T-helper 2 cell treated with Interferon-gamma antibody and Interleukin-4, amounts not matched to agents 5 μg/mL and 100 μg/mL, for 36 hours (primary cell): ENCODE measurements around the gene CA14.

ENCODE experiments used
- DNase-seq: peaks from one replicate; pipeline ENCODE4 v3.0.0; 2021; ENCODE audit warnings: low spot score
- H3K27ac Mint-ChIP-seq: one replicate; pipeline ENCODE4 v1.8.0; 2021; ENCODE audit warnings: mild to moderate bottlenecking, mixed read lengths
- H3K27me3 Mint-ChIP-seq: one replicate; pipeline ENCODE4 v1.8.0; 2021; ENCODE audit warnings: low read depth, mixed read lengths
- H3K36me3 Mint-ChIP-seq: one replicate; pipeline ENCODE4 v1.8.0; 2021; ENCODE audit warnings: low read depth, mixed read lengths
- H3K4me1 Mint-ChIP-seq: one replicate; pipeline ENCODE4 v1.8.0; 2021; ENCODE audit warnings: low read depth, mixed read lengths
- H3K4me3 Mint-ChIP-seq: one replicate; pipeline ENCODE4 v1.8.0; 2022; ENCODE audit warnings: mild to moderate bottlenecking, moderate library complexity, mixed read lengths
- H3K9me3 Mint-ChIP-seq: one replicate; pipeline ENCODE4 v1.8.0; 2021; ENCODE audit warnings: mixed read lengths

The CA14 gene

DNA sequence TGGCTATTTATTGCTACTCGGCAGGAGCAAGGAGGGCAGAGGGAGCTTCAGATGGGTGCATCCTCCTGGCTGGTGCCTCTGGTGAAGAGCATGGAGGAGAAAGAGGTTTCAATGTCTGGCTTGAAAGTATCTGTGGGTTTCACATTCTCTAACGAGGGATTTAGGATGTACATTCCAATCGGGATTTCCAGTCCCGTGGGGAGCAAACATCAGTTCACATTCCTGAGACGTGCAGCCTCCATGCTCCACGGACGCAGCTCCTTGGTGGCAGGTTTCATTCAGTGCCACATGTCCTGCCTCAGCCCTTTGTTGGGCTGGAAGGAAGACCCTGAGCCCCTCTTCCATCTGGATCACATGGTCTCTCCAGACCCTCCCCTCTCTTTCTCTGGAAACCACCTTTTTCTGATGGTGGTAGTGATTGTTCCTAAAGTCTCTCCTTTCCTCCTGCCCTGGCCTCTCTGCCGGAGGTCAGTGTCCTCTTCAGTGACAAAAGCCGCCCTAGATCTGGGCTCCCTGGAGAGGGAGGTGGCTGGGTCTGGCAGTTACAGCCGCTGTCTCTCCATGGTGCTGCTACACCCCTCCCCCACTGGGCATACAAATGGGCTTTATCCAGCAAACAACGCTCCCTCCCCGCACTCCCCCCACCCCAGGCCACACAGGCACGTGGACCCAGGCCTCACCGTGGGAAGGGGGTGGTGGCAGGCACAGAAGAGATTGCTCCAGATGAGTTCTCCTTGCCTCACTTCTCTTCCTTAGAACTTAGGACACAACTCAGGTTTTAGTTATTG is 826 bp upstream of the CA14 start:
- H3K36me3 Mint-ChIP-seq, result no peaks in the 10 kb centered on the region
- peaks cover 16% of the 10 kb centered on the region for H3K4me1 Mint-ChIP-seq
- H3K27me3 Mint-ChIP-seq, result peaks cover 55% of the 10 kb centered on the region
- no peak for DNase-seq
- no peaks in the 10 kb centered on the region for H3K9me3 Mint-ChIP-seq
- no peak overlapping the region for H3K27ac Mint-ChIP-seq
- H3K4me3 Mint-ChIP-seq, result no peak overlapping the region

DNA sequence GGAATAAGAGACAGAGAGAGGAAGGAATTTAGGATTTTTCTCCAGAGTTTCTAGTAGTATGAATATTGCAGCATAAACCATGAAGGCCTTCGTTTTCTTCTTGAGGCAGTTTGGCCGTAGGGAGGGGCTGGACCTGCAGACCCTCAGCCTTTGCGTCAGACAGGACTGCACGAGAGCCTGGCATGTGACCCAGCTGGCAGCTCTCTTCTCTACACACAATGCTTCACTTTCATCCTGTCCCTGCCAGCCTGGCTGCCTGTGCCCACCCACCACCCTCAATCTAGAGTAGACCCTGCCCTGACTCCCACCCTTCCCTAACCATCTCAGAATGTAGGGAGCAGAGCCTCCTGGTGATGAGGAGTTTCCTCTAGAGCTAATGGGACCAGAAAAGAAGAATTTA is 1.6 kb downstream of the CA14 start:
- Mint-ChIP-seq H3K36me3 (no peaks in the 10 kb centered on the region), H3K4me3 (no peak overlapping the region), H3K27me3 (peaks cover 50% of the 10 kb centered on the region), H3K27ac (no peak overlapping the region), H3K9me3 (no peaks in the 10 kb centered on the region), H3K4me1 (peaks cover 16% of the 10 kb centered on the region)
- no peak for DNase-seq

DNA sequence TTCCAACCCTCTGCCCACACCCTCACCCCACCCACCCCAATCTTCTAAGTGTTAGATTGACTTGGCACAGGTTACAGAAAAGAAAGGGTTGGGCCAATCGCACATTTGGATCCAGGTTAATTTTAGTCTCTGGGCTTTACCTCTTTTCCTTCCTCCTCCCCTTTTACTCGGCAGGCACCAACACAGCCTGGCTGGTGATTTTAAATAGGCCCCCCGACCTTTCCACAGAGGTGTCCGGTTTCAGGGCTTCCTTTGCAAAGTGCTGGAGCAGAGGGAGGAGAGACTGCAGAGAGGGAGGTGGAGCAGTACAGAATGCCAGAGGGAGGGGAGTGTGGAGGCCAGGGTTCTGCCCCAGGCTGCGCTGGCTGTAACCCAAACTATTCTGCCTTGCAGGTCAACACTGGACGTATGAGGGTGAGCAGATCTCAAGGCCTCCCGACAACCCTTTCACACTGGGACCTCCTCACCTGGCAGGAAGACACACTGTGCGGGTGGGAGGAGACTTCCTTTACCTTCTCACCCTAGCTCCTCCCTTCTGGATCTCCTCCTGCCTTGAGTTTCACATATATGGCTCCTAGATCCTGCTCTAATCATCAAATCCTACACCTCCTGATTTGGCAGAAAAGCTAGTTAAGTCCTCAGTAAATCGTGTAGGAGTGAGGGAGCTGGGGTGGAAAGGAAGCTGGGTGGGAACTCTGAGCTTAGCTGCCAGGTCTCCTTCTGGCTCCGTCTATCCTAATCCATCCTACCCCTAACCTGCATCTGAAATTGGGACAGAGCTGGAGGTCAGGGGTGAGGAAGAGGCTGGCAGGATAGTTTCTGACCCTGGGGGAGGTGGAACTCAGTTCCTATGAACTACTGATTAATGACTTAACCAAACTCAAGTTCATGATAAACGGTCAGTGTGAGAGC is 2.4 kb downstream of the CA14 start:
- H3K4me1 Mint-ChIP-seq, result peaks cover 16% of the 10 kb centered on the region
- H3K27me3 Mint-ChIP-seq, result peaks cover 50% of the 10 kb centered on the region
- no peaks in the 10 kb centered on the region for H3K9me3 Mint-ChIP-seq
- H3K27ac Mint-ChIP-seq, result no peak overlapping the region
- DNase-seq, result no peak
- no peak overlapping the region for H3K4me3 Mint-ChIP-seq
- peaks cover 5% of the 10 kb centered on the region for H3K36me3 Mint-ChIP-seq

DNA sequence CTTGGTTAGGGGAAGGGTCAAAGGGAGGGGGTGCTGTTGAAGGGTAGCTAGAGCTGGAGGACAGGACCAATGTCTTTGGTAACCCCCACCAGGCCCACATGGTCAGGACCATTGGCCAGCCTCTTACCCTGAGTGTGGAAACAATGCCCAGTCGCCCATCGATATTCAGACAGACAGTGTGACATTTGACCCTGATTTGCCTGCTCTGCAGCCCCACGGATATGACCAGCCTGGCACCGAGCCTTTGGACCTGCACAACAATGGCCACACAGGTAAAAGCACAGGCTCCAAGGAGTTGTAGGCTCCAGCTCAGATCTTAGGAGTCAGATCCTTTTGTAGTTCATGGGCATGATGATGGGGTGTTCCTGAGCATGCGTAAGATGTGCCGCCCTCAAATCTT is 3.8 kb downstream of the CA14 start:
- peaks cover 45% of the 10 kb centered on the region for H3K27me3 Mint-ChIP-seq
- DNase-seq, result no peak
- H3K4me1 Mint-ChIP-seq, result peaks cover 6% of the 10 kb centered on the region
- H3K36me3 Mint-ChIP-seq, result peaks cover 16% of the 10 kb centered on the region
- H3K4me3 Mint-ChIP-seq, result no peak overlapping the region
- no peaks in the 10 kb centered on the region for H3K9me3 Mint-ChIP-seq
- no peak overlapping the region for H3K27ac Mint-ChIP-seq

DNA sequence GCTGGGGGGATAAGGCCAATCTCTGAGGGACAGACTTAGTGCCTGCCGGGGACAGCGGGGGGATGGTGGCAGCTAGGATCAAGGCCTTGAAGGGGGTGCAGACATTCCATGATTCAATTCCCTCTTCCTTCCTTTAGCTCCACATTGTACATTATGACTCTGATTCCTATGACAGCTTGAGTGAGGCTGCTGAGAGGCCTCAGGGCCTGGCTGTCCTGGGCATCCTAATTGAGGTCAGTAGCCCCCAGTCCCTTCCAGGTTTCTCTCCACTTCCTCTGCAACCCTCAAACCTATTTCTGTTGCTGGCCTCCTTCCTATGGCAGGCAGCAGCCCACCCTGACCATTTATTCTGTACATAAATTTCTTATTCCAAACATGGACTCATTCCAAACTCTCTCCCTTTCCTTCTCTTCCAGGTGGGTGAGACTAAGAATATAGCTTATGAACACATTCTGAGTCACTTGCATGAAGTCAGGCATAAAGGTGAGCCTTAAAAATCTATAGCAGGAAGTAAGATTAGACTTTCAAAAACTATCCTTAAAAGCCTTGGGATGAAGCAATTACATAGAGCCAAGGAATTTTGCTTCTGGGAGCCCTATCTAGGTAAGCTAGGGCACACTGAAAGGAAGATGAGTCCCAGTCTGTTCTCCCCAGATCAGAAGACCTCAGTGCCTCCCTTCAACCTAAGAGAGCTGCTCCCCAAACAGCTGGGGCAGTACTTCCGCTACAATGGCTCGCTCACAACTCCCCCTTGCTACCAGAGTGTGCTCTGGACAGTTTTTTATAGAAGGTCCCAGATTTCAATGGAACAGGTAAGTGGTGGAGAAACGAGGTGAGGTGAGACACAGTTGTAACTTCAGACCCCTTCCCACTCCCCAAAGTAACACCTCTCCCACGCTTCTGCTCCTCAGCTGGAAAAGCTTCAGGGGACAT is 5.1 kb downstream of the CA14 start:
- H3K27ac Mint-ChIP-seq, result no peak overlapping the region
- peaks cover 29% of the 10 kb centered on the region for H3K36me3 Mint-ChIP-seq
- peaks cover 32% of the 10 kb centered on the region for H3K27me3 Mint-ChIP-seq
- H3K9me3 Mint-ChIP-seq, result no peaks in the 10 kb centered on the region
- no peak for DNase-seq
- H3K4me3 Mint-ChIP-seq, result no peak overlapping the region
- H3K4me1 Mint-ChIP-seq, result peaks cover 9% of the 10 kb centered on the region

DNA sequence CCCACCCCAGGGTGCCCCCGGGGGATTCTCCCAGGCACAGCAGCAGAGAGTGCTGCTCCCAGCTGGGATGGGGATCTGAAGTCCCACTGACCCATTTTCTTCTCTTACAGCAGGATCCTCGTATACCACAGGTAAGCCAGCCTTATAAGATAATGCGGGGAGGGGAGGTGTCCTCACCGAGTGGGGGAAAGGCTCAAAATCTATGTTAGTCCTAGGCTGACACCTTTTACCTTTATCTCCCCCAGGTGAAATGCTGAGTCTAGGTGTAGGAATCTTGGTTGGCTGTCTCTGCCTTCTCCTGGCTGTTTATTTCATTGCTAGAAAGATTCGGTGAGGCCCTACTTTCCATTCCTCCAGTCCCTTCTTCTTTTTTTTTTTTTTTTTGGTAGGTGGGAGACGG is 6.0 kb downstream of the CA14 start:
- H3K27ac Mint-ChIP-seq, result no peak overlapping the region
- H3K4me1 Mint-ChIP-seq, result peaks cover 12% of the 10 kb centered on the region
- peaks cover 34% of the 10 kb centered on the region for H3K36me3 Mint-ChIP-seq
- H3K9me3 Mint-ChIP-seq, result no peaks in the 10 kb centered on the region
- DNase-seq, result no peak
- no peak overlapping the region for H3K4me3 Mint-ChIP-seq
- H3K27me3 Mint-ChIP-seq, result peaks cover 23% of the 10 kb centered on the region

DNA sequence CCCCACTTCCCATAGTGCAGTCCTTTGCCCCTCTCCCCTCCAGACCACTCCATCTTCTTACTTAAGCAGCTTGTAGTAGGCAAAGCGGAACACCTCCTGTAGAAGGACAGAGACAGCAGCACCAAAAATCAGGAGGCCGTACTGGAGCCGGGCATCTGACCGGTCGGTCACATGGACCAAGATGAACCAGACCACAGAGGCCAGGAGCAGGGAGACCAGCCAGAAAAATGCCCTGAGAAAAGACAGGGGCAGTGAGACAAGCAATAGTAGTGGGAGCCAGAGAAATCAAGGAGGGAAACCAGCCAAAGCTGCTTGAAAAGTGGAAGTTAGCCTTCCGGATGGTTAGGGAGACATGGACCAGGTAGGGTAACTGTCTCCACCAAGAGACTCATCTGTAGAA is 10.3 kb downstream of the CA14 start:
- peak overlapping the region; percentile 95 for H3K27ac Mint-ChIP-seq
- H3K4me1 Mint-ChIP-seq, result peaks cover 16% of the 10 kb centered on the region
- H3K9me3 Mint-ChIP-seq, result no peaks in the 10 kb centered on the region
- no peak for DNase-seq
- peaks cover 36% of the 10 kb centered on the region for H3K36me3 Mint-ChIP-seq
- H3K27me3 Mint-ChIP-seq, result peaks cover 2% of the 10 kb centered on the region
- peak overlapping the region; percentile 90 for H3K4me3 Mint-ChIP-seq

DNA sequence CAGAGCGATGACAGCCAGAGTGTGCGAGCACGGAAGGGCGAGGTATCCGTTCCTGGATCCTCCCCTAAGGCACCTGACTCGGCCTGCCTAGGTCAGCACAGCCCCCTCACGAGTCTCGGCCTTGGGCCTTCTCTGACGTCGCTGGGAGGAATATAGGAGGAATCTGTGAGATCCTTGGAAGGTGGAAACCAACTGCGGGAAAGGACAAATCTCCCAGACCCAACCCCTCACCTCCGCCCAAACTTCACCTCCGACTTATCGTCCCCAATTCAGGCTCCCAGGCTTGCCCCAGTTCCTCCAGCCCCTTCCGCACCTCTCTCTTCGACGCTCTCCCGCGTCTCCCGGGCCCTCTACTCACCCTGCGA is 10.7 kb downstream of the CA14 start:
- peak; percentile 25 for DNase-seq
- H3K27ac Mint-ChIP-seq, result peak overlapping the region; percentile 95
- peaks cover 2% of the 10 kb centered on the region for H3K27me3 Mint-ChIP-seq
- peaks cover 36% of the 10 kb centered on the region for H3K36me3 Mint-ChIP-seq
- peak overlapping the region; percentile 90 for H3K4me3 Mint-ChIP-seq
- peaks cover 16% of the 10 kb centered on the region for H3K4me1 Mint-ChIP-seq
- no peaks in the 10 kb centered on the region for H3K9me3 Mint-ChIP-seq

DNA sequence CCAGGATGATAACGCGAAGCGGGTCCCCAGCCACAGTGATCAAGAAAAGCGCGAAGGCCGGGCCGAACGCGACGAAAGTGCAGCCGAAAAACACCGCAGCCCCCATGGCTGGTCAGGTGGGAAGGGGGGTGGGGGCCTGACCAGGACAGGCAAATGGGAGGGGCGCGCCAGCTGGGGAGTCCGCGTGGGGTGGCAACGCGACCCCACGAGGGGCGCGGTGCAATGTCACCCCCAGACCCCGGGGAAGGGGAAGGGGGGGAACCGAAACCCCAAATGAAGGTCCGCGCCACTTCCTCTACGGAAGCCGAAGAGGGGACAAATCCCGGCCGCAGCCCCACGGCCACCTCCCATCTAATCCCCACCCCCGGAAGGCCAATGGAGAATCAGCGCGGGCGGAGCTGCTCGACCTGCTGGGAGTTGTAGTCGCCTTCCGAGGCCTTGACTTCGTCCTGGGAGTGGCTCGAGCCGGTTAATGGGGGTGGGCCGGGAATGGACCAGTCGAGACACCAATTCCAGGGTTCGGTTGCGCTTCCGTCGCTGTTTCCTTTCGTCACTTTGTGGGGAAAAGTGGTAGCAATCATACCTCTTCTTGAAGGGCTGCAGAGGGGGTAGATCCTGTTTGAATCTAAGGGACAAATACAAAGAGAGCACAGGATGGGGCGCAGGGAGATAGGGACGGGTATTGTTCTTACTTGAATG is 11.3 kb downstream of the CA14 start, which contains the start of gene APH1A:
Gene APH1A (minus strand): TSS at position 312 of the 699 bp plus-strand sequence. CDS start 206 bp downstream, at position 106.
- peaks cover 2% of the 10 kb centered on the region for H3K27me3 Mint-ChIP-seq
- H3K36me3 Mint-ChIP-seq, result peaks cover 38% of the 10 kb centered on the region
- DNase-seq, result peak; percentile 94
- peaks cover 16% of the 10 kb centered on the region for H3K4me1 Mint-ChIP-seq
- H3K9me3 Mint-ChIP-seq, result no peaks in the 10 kb centered on the region
- H3K4me3 Mint-ChIP-seq, result peak within 1 kb of the TSS; percentile 90
- H3K27ac Mint-ChIP-seq, result peak within 1 kb of the TSS; percentile 95

DNA sequence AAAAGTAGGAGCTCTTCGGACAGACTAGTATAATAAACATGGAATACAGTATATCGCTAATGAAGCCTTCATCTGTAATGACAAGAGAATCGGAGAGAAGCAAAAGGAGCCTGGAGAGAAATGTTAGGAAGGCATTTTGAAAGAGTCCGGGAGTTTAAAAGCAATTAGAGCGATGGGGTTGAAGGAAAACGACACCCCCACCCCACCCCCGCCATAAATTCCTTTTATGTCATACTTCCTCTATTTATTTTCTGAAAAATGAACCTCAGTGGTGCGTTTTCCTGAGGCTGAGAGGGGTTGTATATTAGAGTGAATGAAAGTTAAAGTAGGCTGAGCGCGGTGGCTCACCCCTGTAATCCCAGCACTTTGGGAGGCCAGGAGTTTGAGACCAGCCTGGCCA is 11.9 kb downstream of the CA14 start:
- Mint-ChIP-seq H3K9me3 (no peaks in the 10 kb centered on the region), H3K27ac (peak overlapping the region; percentile 95), H3K36me3 (peaks cover 37% of the 10 kb centered on the region), H3K4me3 (peak overlapping the region; percentile 90), H3K4me1 (peaks cover 16% of the 10 kb centered on the region), H3K27me3 (peaks cover 2% of the 10 kb centered on the region)
- DNase-seq, result no peak

DNA sequence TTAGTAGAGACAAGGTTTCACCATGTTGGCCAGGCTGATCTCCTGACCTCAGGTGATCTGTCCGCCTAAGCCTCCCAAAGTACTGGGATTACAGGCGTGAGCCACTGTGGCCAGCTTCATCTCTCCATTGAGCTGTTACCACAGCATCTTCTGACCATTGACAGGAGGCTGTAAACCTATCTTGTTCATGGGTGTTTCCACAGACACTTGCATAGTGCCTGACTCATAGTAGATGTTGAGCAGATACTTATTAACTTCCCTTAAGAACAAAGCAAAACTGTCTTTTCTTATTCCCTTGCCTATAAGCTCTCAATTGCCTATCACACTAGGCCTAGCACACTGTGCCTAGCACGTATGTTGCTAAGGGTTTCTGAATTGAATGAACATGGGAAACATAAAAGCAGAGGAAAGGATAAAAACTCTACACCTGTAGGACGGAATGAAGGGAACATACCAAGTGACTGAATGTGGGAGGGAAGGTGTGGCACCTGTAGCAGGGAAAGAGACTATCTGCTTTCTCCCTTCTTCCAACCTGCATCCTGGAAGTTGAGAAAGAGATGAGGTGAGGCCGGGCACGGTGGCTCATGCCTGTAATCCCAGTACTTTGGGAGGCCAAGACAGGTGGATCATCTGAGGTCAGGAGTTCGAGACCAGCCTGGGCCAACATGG is 13.9 kb downstream of the CA14 start:
- no peak overlapping the region for H3K4me3 Mint-ChIP-seq

DNA sequence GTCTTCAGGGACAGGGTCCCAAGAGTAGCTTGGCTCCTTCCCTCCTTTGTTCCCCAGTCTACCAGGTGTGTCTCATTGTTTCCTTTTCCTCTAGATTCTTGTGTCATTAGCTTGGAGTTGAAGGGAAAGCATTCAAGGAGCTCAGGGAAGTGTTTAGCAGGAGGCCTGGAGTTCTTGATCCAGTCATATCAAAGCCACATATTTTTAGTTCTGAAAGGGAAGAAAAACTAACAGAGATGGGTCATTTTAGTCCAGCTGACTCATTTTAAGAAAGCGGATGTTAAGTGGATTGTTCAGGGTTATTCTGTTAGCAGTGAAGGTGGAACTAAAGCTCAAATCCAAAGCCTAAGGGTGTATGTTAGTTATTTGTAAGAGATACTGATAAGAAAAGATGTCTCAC is 15.7 kb downstream of the CA14 start:
- Mint-ChIP-seq H3K36me3 (peaks cover 8% of the 10 kb centered on the region), H3K27ac (no peak overlapping the region), H3K4me1 (peaks cover 5% of the 10 kb centered on the region), H3K9me3 (no peaks in the 10 kb centered on the region), H3K27me3 (peaks cover 2% of the 10 kb centered on the region), H3K4me3 (no peak overlapping the region)
- DNase-seq, result no peak

More for the DNA sequence above, 13.9 kb downstream of the CA14 start:
- Mint-ChIP-seq H3K9me3 (no peaks in the 10 kb centered on the region), H3K27ac (no peak overlapping the region), H3K36me3 (peaks cover 22% of the 10 kb centered on the region), H3K4me1 (peaks cover 16% of the 10 kb centered on the region), H3K27me3 (peaks cover 2% of the 10 kb centered on the region)
- DNase-seq, result no peak
